Measurements from ENCODE around the gene FRAT2.

DNA sequence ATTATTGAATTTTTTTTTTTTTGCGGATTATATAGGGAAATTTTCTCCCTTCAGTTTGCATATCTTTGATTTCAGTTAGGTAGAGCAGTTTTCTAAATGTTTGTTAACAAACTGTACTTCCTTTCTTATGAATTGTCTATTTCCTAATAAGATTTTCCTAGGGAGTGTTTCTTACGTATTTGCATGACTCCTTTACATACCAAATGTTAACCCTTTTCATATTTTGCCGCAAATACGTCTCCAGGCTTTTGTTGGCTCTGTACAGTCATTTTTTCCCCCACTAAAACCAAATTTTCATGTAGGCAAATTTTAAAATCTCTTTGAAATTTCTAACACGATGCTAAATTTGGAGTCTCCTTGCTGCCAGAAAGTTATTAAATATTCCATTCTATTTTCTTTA, 1.9 kb upstream of the FRAT2 start:
- no peak for TF ChIP-seq GATA3 (IDR thresholded peaks at IDR 0.05; ENCODE audit: low read depth, low read length)
- TF ChIP-seq GATA2 (IDR thresholded peaks at IDR 0.05; ENCODE audit: low read depth, low read length) = no peak

Data from SH-SY5Y (cell line).